HepG2 (cell line): ENCODE results near the gene PPFIA3. TPM values are rescaled to one million over a fixed set of nuclear protein-coding genes. Genes with fewer than 3 reads are reported as not detected.
A peak's percentile ranks its signal among the peaks of the same experiment; 100 is the strongest.

Source experiments
- AFF4 ChIP-seq: sonication (generic); formaldehyde crosslinking; IDR thresholded peaks from 2 replicates; pipeline ENCODE4 v1.4.0; 2020; ENCODE audit warnings: missing genetic modification reagents
- ELF3 ChIP-seq: IDR thresholded peaks from 2 replicates; pipeline ENCODE4 v1.6.1; 2016; ENCODE audit warnings: missing genetic modification reagents, missing compliant biosample characterization
- JARID2 ChIP-seq: sonication (generic); formaldehyde crosslinking; IDR thresholded peaks from 2 replicates; pipeline ENCODE4 v1.8.1; 2023; ENCODE audit warnings: missing genetic modification reagents, inconsistent platforms; ENCODE audit not compliant: insufficient replicate concordance
- MBD4 ChIP-seq: IDR thresholded peaks from 2 replicates; pipeline ENCODE4 v1.6.1; 2012; ENCODE audit warnings: low read length, inconsistent platforms, borderline replicate concordance
- SAP130 ChIP-seq: IDR thresholded peaks from 2 replicates; pipeline ENCODE4 v1.6.1; 2016; ENCODE audit warnings: low read depth
- SKIL ChIP-seq: sonication (generic); formaldehyde crosslinking; IDR thresholded peaks from 2 replicates; pipeline ENCODE4 v1.8.0; 2022; ENCODE audit warnings: missing genetic modification reagents, mild to moderate bottlenecking, moderate library complexity, borderline replicate concordance
- SP1 ChIP-seq, 2 experiments: fragments of 450-650 bp in 1 of 2; sonication (generic) in 1 of 2; formaldehyde crosslinking in 1 of 2; IDR thresholded peaks; 2 replicates each; pipeline versions ENCODE4 v1.4.0 to v1.6.1; 2016 to 2020; ENCODE audit warnings: missing genetic modification reagents in 1 of 2
- TRAFD1 ChIP-seq: sonication (generic); formaldehyde crosslinking; IDR thresholded peaks from 2 replicates; pipeline ENCODE4 v1.5.1; 2020; ENCODE audit warnings: missing genetic modification reagents, mild to moderate bottlenecking, borderline replicate concordance
- ZBTB26 ChIP-seq: IDR thresholded peaks from 2 replicates; pipeline ENCODE4 v1.6.1; 2016; ENCODE audit warnings: missing compliant biosample characterization, missing genetic modification reagents, borderline replicate concordance
- ZHX1 ChIP-seq: sonication (generic); formaldehyde crosslinking; IDR thresholded peaks from 2 replicates; pipeline ENCODE4 v1.8.1; 2022; ENCODE audit warnings: low read depth, mild to moderate bottlenecking, missing genetic modification reagents
- ZNF570 ChIP-seq: sonication (generic); formaldehyde crosslinking; IDR thresholded peaks from 2 replicates; pipeline ENCODE4 v1.4.0; 2020; ENCODE audit warnings: mild to moderate bottlenecking, missing genetic modification reagents, borderline replicate concordance
- ZNF580 ChIP-seq: IDR thresholded peaks from 2 replicates; pipeline ENCODE4 v1.6.1; 2016; ENCODE audit warnings: low read depth, borderline replicate concordance
- ZNF816 ChIP-seq: sonication (generic); formaldehyde crosslinking; IDR thresholded peaks from 2 replicates; pipeline ENCODE4 v1.8.0; 2022; ENCODE audit warnings: missing genetic modification reagents, mild to moderate bottlenecking, borderline replicate concordance
- ZSCAN31 ChIP-seq: sonication (generic); formaldehyde crosslinking; IDR thresholded peaks from 2 replicates; pipeline ENCODE4 v1.5.0; 2020; ENCODE audit warnings: low read depth, mild to moderate bottlenecking, missing genetic modification reagents
- polyA plus RNA-seq, 8 experiments: library from polyadenylated mRNA; depleted of rRNA in 3 of 8; stranded (reverse) in 7 of 8; unstranded in 1 of 8; fragments of >200 nt; fragmentation: Illumina TruSeq in 4 of 8; extraction: Trizol in 4 of 8; gene quantifications; 2 replicates each; pipeline versions ENCODE4 v1.2.1 to v1.2.3, GENCODE V29; 2011 to 2016; ENCODE audit warnings: low read depth in 4 of 8, missing spikeins in 1 of 8, mixed read lengths in 1 of 8; ENCODE audit not compliant: insufficient read depth in 1 of 8
- total RNA-seq, 5 experiments: library from RNA; depleted of rRNA; stranded (reverse); fragments of >200 nt; fragmentation: Illumina TruSeq; extraction: Trizol; gene quantifications; 2 replicates each; pipeline ENCODE4 v1.2.3, GENCODE V29; 2016; ENCODE audit warnings: low read depth in 1 of 5

PPFIA3 gene
- total and polyA plus RNA-seq, 2 of the 13 experiments (the other 11 are each of a cell fraction or from before 2014, with no cell fraction given): 6.7 to 8.6 TPM

- TF ChIP-seq ZHX1 (CRISPR knock-in tag) (peak; percentile 83; the same call in 1 of the 2 replicates), ZNF570 (CRISPR knock-in tag) (no peak), ELF3 (CRISPR knock-in tag) (no peak), TRAFD1 (CRISPR knock-in tag) (0 out of 2 replicates have a peak, but pooled peaks have one; percentile 40), ZNF816 (CRISPR knock-in tag) (no peak), ZNF580 (CRISPR knock-in tag) (peak; percentile 80; the same call in 1 of the 2 replicates), ZBTB26 (CRISPR knock-in tag) (peak; percentile 60; the same call in 1 of the 2 replicates), JARID2 (CRISPR knock-in tag) (peak; percentile 83), SP1 (IDR thresholded peaks at IDR 0.05) (no peak), SP1 (CRISPR knock-in tag; IDR thresholded peaks at IDR 0.05) (peak; percentile 13; the same call in 1 of the 2 replicates), SAP130 (peak; percentile 72), AFF4 (no peak), MBD4 (no peak), ZSCAN31 (CRISPR knock-in tag) (peak; percentile 74; the same call in 1 of the 2 replicates), SKIL (CRISPR knock-in tag) (no peak)
Measured at GRCh38 chr19:49150106-49150943, 31.0 kb downstream of the PPFIA3 start (continued).
